Sigmoid colon (tissue), 4 donors: Measurements from ENCODE around the gene STPG1.

ENCODE experiments used
- EP300 ChIP-seq, 4 donors: sonication (generic); formaldehyde crosslinking; IDR thresholded peaks; one replicate each; pipeline ENCODE4 v1.6.1; 2017; ENCODE audit warnings: antibody characterized with exemption in 4 of 4
- POLR2A ChIP-seq, 2 donors: fragments of 450-650 bp; IDR thresholded peaks; one replicate each; pipeline ENCODE4 v1.6.1; 2016; ENCODE audit warnings: antibody characterized with exemption in 2 of 2, mild to moderate bottlenecking in 2 of 2, moderate library complexity in 2 of 2
- TF ChIP-seq, protein P1 (sequence below), 4 experiments: fragments of 450-650 bp in 3 of 4; fragments of 200-600 bp in 1 of 4; IDR thresholded peaks; one replicate each; pipeline ENCODE4 v1.5.1; 2016 to 2019; ENCODE audit warnings: antibody characterized with exemption in 4 of 4, mild to moderate bottlenecking in 3 of 4, moderate library complexity in 2 of 4

DNA sequence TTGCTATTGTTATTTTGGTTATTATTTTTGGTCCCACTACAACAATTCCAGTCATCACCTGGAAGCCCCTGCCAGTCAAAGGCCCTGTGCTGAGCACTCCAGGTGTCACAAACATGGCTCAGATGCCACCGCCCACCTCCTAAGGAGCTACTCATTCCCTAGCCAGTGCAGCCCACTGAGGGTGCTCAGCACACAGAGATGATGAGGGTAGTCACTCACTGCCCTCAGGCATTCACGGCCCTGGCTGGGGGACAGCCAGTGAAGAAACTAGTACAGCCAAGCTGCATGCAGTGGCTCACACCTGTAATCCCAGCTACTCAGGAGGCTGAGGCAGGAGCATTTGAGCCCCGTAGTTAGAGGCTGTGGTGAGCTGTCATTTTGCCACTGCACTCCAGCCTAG, 44.3 kb upstream of the STPG1 start:
- TF ChIP-seq, protein P1, sequence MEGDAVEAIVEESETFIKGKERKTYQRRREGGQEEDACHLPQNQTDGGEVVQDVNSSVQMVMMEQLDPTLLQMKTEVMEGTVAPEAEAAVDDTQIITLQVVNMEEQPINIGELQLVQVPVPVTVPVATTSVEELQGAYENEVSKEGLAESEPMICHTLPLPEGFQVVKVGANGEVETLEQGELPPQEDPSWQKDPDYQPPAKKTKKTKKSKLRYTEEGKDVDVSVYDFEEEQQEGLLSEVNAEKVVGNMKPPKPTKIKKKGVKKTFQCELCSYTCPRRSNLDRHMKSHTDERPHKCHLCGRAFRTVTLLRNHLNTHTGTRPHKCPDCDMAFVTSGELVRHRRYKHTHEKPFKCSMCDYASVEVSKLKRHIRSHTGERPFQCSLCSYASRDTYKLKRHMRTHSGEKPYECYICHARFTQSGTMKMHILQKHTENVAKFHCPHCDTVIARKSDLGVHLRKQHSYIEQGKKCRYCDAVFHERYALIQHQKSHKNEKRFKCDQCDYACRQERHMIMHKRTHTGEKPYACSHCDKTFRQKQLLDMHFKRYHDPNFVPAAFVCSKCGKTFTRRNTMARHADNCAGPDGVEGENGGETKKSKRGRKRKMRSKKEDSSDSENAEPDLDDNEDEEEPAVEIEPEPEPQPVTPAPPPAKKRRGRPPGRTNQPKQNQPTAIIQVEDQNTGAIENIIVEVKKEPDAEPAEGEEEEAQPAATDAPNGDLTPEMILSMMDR (IDR thresholded peaks at IDR 0.05): no peak
- no peak for TF ChIP-seq EP300 (IDR thresholded peaks at IDR 0.05)
- TF ChIP-seq POLR2A (IDR thresholded peaks at IDR 0.05): no peak
